Esophagus squamous epithelium (tissue), 5 donors: ENCODE measurements around the gene TM9SF4. TPM values are rescaled to one million over a fixed set of nuclear protein-coding genes. Genes with fewer than 3 reads are reported as not detected.

Source experiments
- DNase-seq: peaks from one replicate; lab custom pipeline; 2025; lab: John Stamatoyannopoulos, UW
- H3K27ac ChIP-seq, 4 donors: fragments of 200-600 bp; sonication (generic); one replicate each; pipeline ENCODE4 v1.5.1; 2016 to 2019; ENCODE audit warnings: mild to moderate bottlenecking in 1 of 4
- H3K27me3 ChIP-seq, 4 donors: fragments of 200-600 bp; sonication (generic); 1 replicate in 3 of 4; 2 replicates in 1 of 4; pipeline versions ENCODE4 v1.5.1 to v1.6.0; 2017 to 2021; ENCODE audit warnings: antibody characterized with exemption in 1 of 4
- H3K36me3 ChIP-seq, 3 donors: fragments of 200-600 bp; sonication (generic); one replicate each; pipeline ENCODE4 v1.5.1; 2016 to 2019
- H3K4me1 ChIP-seq, 3 donors: fragments of 200-600 bp; sonication (generic); one replicate each; pipeline ENCODE4 v1.5.1; 2017 to 2019
- H3K4me3 ChIP-seq, 4 donors: fragments of 200-600 bp; sonication (generic); 1 replicate in 3 of 4; 2 replicates in 1 of 4; pipeline ENCODE4 v1.5.1; 2016 to 2019; ENCODE audit warnings: mild to moderate bottlenecking in 2 of 4, moderate library complexity in 1 of 4
- H3K9me3 ChIP-seq, 3 donors: fragments of 200-600 bp; sonication (generic); one replicate each; pipeline ENCODE4 v1.5.1; 2016 to 2019
- CTCF ChIP-seq, 6 experiments: fragments of 450-650 bp in 4 of 6; fragments of 200-600 bp in 2 of 6; sonication (generic) in 2 of 6; IDR thresholded peaks; one replicate each; pipeline ENCODE4 v1.5.1; 2016 to 2019; ENCODE audit warnings: antibody characterized with exemption in 6 of 6, mild to moderate bottlenecking in 4 of 6, moderate library complexity in 4 of 6
- POLR2A ChIP-seq, 4 donors: fragments of 450-650 bp; IDR thresholded peaks; one replicate each; pipeline ENCODE4 v1.6.1; 2017; ENCODE audit warnings: antibody characterized with exemption in 4 of 4, mild to moderate bottlenecking in 4 of 4, moderate library complexity in 3 of 4
- WGBS, 2 donors: methylation state at CpG; one replicate each; pipeline ENCODE4 v1.1.5; 2018; 5-methylcytosine and 5-hydroxymethylcytosine counted together
- intact Hi-C: fragments of 100-400 bp; cut with DNase I; formaldehyde crosslinking; loops from one replicate; pipeline ENCODE4 v1.15.0; 2022
- total RNA-seq, 4 donors: library from RNA; depleted of rRNA; stranded (reverse); fragments of >200 nt; gene quantifications; one replicate each; pipeline ENCODE4 v1.1.0, GENCODE V29; 2016
- donor health status: DM: yes; HTN: yes; CAD: no.

Gene TM9SF4
- total RNA-seq, 4 donors from 2014 or later = 28.5 to 36.3 (median 32.1) TPM

- intact Hi-C loops = no loop called here
- Histone ChIP-seq H3K9me3 (no peaks in the 10 kb centered on the region), H3K4me1 (peaks cover 0 to 14% (median 10%) of the 10 kb centered on the region in 3 donors), H3K27ac (no peak overlapping the region), H3K4me3 (no peak overlapping the region), H3K27me3 (no peaks in the 10 kb centered on the region), H3K36me3 (peaks cover 33 to 96% (median 43%) of the 10 kb centered on the region in 3 donors)
- no peak for TF ChIP-seq CTCF (IDR thresholded peaks at IDR 0.05)
- TF ChIP-seq POLR2A (IDR thresholded peaks at IDR 0.05) = no peak
- no peak for DNase-seq
- 87 to 93% methylated on average over 5 to 7 of the region's 14 CpGs for WGBS, 2 donors
Measured at GRCh38 chr20:32157611-32158010, 48.1 kb downstream of the TM9SF4 start.

GRCh38 chr20:32158351-32158750, 48.8 kb downstream of the TM9SF4 start:
- Histone ChIP-seq H3K4me3 (no peak overlapping the region), H3K9me3 (no peaks in the 10 kb centered on the region), H3K4me1 (peaks cover 0 to 14% (median 10%) of the 10 kb centered on the region in 3 donors), H3K27me3 (no peaks in the 10 kb centered on the region), H3K27ac (no peak overlapping the region), H3K36me3 (peaks cover 33 to 96% (median 39%) of the 10 kb centered on the region in 3 donors)
- DNase-seq = no peak
- 83 to 95% methylated on average over 1 to 9 of the region's 11 CpGs for WGBS, 2 donors
- TF ChIP-seq CTCF (IDR thresholded peaks at IDR 0.05) (no peak), POLR2A (IDR thresholded peaks at IDR 0.05) (no peak)
- intact Hi-C loops = no loop called here

DNA sequence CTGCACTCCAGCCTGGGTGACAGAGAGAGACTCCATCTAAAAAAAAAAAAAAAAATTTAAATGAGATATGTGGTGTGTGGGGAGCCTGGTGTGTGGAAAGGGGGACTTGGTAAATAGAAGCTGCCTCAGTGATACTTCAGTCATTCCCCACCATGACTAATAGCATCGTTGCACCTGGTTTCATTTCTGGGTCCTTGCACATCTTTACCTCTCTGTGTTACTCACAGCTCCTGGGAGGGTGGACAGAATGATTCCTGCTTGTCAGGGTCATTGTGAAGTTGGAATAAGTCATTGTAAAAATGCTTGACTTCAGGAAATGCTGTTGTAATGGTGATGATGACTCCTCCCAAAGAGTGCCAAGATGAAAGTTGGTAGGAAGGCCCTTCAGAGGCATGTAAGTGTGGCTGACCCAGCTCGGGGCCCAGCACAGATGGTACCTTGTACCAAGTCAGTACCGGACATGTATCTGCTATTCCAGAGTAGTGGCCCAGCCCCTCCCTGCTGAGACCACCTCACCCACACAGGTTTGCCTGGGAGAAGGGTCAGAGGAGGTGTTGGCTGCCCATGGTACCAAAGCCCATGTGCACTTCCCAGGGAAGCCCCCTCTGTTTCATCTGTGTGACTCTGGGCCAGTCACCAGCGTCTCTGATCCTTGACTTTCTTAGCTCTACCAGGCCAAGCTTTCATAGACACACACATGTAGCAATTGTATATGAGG, 49.6 kb downstream of the TM9SF4 start:
- intact Hi-C loops = no loop called here

GRCh38 chr20:32159766-32160221, 50.3 kb downstream of the TM9SF4 start:
- TF ChIP-seq POLR2A (IDR thresholded peaks at IDR 0.05) = no peak
- no peak for TF ChIP-seq CTCF (IDR thresholded peaks at IDR 0.05)
- Histone ChIP-seq H3K4me1 (peaks cover 0 to 10% (median 8%) of the 10 kb centered on the region in 3 donors), H3K4me3 (no peak overlapping the region), H3K9me3 (no peaks in the 10 kb centered on the region), H3K36me3 (peaks cover 33 to 96% (median 35%) of the 10 kb centered on the region in 3 donors), H3K27me3 (no peaks in the 10 kb centered on the region), H3K27ac (no peak overlapping the region)
- WGBS, 2 donors = 0 to 92% methylated on average over 1 to 4 of the region's 5 CpGs
- intact Hi-C loops = no loop called here
- DNase-seq = no peak

More for the DNA sequence above, 49.6 kb downstream of the TM9SF4 start:
- Histone ChIP-seq H3K4me1 (peaks cover 0 to 14% (median 10%) of the 10 kb centered on the region in 3 donors), H3K4me3 (no peak overlapping the region), H3K36me3 (peaks cover 33 to 96% (median 34%) of the 10 kb centered on the region in 3 donors), H3K9me3 (no peaks in the 10 kb centered on the region), H3K27ac (no peak overlapping the region), H3K27me3 (no peaks in the 10 kb centered on the region)
- DNase-seq = no peak
- 88 to 92% methylated on average over 4 of the region's 4 CpGs for WGBS, 2 donors
- TF ChIP-seq CTCF (IDR thresholded peaks at IDR 0.05) = no peak
- TF ChIP-seq POLR2A (IDR thresholded peaks at IDR 0.05) = no peak

GRCh38 chr20:32160341-32160740, 50.8 kb downstream of the TM9SF4 start:
- H3K4me3 ChIP-seq = no peak overlapping the region
- WGBS, 2 donors = 100% methylated on average over 1 to 3 of the region's 5 CpGs
- TF ChIP-seq POLR2A (IDR thresholded peaks at IDR 0.05) = no peak
- no peak for TF ChIP-seq CTCF (IDR thresholded peaks at IDR 0.05)
- no peaks in the 10 kb centered on the region for H3K9me3 ChIP-seq
- H3K27me3 ChIP-seq = no peaks in the 10 kb centered on the region
- peaks cover 0 to 5% (median 3%) of the 10 kb centered on the region in 3 donors for H3K4me1 ChIP-seq
- intact Hi-C loops = no loop called here
- DNase-seq = no peak
- H3K36me3 ChIP-seq = peaks cover 33 to 96% (median 40%) of the 10 kb centered on the region in 3 donors
- H3K27ac ChIP-seq = no peak overlapping the region
